Measurements from ENCODE around the gene PID1.

The PID1 gene

GRCh38 chr2:229205704-229206103 is 65.4 kb downstream of the PID1 start:
- H3K4me3 ChIP-seq (ENCODE audit: low read depth, low read length), result no peak overlapping the region
- no peak for TF ChIP-seq CTCF (IDR thresholded peaks at IDR 0.05; ENCODE audit: borderline replicate concordance, insufficient read depth, low read depth, low read length)

GRCh38 chr2:229202646-229203045 is 68.4 kb downstream of the PID1 start:
- no peak overlapping the region for H3K4me3 ChIP-seq (ENCODE audit: low read depth, low read length)
- TF ChIP-seq CTCF (IDR thresholded peaks at IDR 0.05; ENCODE audit: borderline replicate concordance, insufficient read depth, low read depth, low read length), result no peak

- no peak for TF ChIP-seq CTCF (IDR thresholded peaks at IDR 0.05; ENCODE audit: borderline replicate concordance, insufficient read depth, low read depth, low read length)
- H3K4me3 ChIP-seq (ENCODE audit: low read depth, low read length), result no peak overlapping the region
These were observed 69.6 kb downstream of the PID1 start for GRCh38 chr2:229201521-229201920.

DNA sequence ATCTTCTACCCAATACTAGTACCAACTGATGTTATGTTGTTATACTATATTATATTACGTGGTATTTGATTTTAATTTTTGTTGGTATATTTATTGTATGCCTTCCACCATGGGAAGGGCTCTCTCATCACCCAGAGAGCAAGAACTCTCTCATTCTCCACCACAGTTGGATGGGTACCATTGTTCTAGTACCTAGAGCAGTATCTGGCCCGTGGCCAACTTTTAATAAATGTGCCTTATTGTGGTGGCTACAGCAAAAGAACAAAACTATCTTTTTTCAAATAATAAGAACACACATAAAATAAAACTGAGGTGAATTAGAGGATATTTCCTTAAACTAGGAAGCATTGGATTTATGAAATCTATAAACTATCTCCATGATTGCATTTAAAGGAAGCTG is 71.8 kb downstream of the PID1 start:
- no peak for TF ChIP-seq CTCF (IDR thresholded peaks at IDR 0.05; ENCODE audit: borderline replicate concordance, insufficient read depth, low read depth, low read length)
- no peak overlapping the region for H3K4me3 ChIP-seq (ENCODE audit: low read depth, low read length)

GRCh38 chr2:229196448-229196847 is 74.6 kb downstream of the PID1 start:
- TF ChIP-seq CTCF (IDR thresholded peaks at IDR 0.05; ENCODE audit: borderline replicate concordance, insufficient read depth, low read depth, low read length), result no peak
- no peak overlapping the region for H3K4me3 ChIP-seq (ENCODE audit: low read depth, low read length)

GRCh38 chr2:229195346-229195947 is 75.6 kb downstream of the PID1 start:
- H3K4me3 ChIP-seq (ENCODE audit: low read depth, low read length), result no peak overlapping the region
- no peak for TF ChIP-seq CTCF (IDR thresholded peaks at IDR 0.05; ENCODE audit: borderline replicate concordance, insufficient read depth, low read depth, low read length)

DNA sequence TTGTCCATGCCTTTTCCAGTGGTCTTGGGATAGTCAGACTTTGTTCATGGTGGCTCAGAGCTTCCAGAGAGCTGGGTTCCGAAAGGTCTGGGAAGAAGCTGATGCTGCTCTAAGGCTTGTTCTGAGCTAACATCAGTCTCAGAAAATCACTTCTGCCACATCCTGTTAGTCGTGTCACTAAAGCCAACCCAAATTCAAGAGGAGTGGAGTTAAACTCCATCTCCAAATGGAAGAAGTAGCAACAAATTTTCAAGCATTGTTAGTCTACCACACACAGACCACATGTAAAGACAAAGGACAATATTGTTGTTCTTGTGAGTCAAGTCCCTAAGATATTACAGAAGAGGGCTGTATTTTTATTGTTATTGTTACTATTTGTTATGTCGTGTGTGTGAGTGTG is 77.8 kb downstream of the PID1 start:
- no peak for TF ChIP-seq CTCF (IDR thresholded peaks at IDR 0.05; ENCODE audit: borderline replicate concordance, insufficient read depth, low read depth, low read length)
- H3K4me3 ChIP-seq (ENCODE audit: low read depth, low read length), result no peak overlapping the region

Measured in GM12875 (cell line).